ENCODE measurements around the gene C1QL2.

The C1QL2 gene

GRCh38 chr2:119178776-119179175 is 20.2 kb upstream of the C1QL2 start:
- no peak for FAIRE-seq

- no peak for FAIRE-seq
Measured at GRCh38 chr2:119177838-119178190, 19.3 kb upstream of the C1QL2 start.

- FAIRE-seq: no peak
Measured at GRCh38 chr2:119177171-119177837, 18.8 kb upstream of the C1QL2 start.

- no peak for FAIRE-seq
Measured at GRCh38 chr2:119175517-119175916, 17.0 kb upstream of the C1QL2 start.

- no peak for FAIRE-seq
Measured at GRCh38 chr2:119174993-119175347, 16.4 kb upstream of the C1QL2 start.

GRCh38 chr2:119174216-119174992 is 15.9 kb upstream of the C1QL2 start:
- no peak for FAIRE-seq

- no peak for FAIRE-seq
Measured at GRCh38 chr2:119173556-119174060, 15.1 kb upstream of the C1QL2 start.

GRCh38 chr2:119170504-119170903 is 12.0 kb upstream of the C1QL2 start:
- no peak for FAIRE-seq

GRCh38 chr2:119169717-119170116 is 11.2 kb upstream of the C1QL2 start:
- FAIRE-seq: no peak

GRCh38 chr2:119160361-119160990 is 1.9 kb upstream of the C1QL2 start:
- FAIRE-seq: no peak

- FAIRE-seq: no peak
Measured at GRCh38 chr2:119157850-119158511, 570 bp downstream of the C1QL2 start.

GRCh38 chr2:119156891-119157773 is 1.4 kb downstream of the C1QL2 start:
- no peak for FAIRE-seq

GRCh38 chr2:119156105-119156890 is 2.3 kb downstream of the C1QL2 start:
- FAIRE-seq: no peak

GRCh38 chr2:119155633-119156032 is 2.9 kb downstream of the C1QL2 start:
- FAIRE-seq: no peak

- FAIRE-seq: no peak
Measured at GRCh38 chr2:119154076-119154475, 4.5 kb downstream of the C1QL2 start.

- FAIRE-seq: no peak
Measured at GRCh38 chr2:119149611-119150010, 8.9 kb downstream of the C1QL2 start.

- FAIRE-seq: no peak
Measured at GRCh38 chr2:119147776-119148715, 10.5 kb downstream of the C1QL2 start.

GRCh38 chr2:119144806-119145205 is 13.7 kb downstream of the C1QL2 start:
- FAIRE-seq: no peak

- no peak for FAIRE-seq
Measured at GRCh38 chr2:119142824-119143223, 15.7 kb downstream of the C1QL2 start.

- FAIRE-seq: no peak
Measured at GRCh38 chr2:119137502-119137901, 21.0 kb downstream of the C1QL2 start.
